Loucy (cell line): ENCODE results near the gene SUSD6.

ENCODE experiments used
- CTCF ChIP-seq: fragments of 200-600 bp; sonication (generic); conservative IDR thresholded peaks from 2 replicates; pipeline ENCODE4 v1.5.1; 2014; ENCODE audit warnings: mild to moderate bottlenecking, antibody characterized with exemption, low read length
- EZH2phosphoT487 ChIP-seq: fragments of 200-600 bp; IDR thresholded peaks from 2 replicates; pipeline ENCODE4 v1.6.1; 2018; ENCODE audit warnings: antibody characterized with exemption, mild to moderate bottlenecking, moderate library complexity, borderline replicate concordance

GRCh38 chr14:69637503-69638031 is 26.2 kb downstream of the SUSD6 start:
- TF ChIP-seq CTCF (no peak), EZH2phosphoT487 (no peak)
